Skin epidermis (tissue), 12 donors: ENCODE measurements around the gene IL20RB.
"Not testable (repeated sequence)": the region's sequence is repeated elsewhere in the genome, so short reads cannot be mapped to it uniquely, and the experiment has no call there.

Source experiments
- H3K27ac ChIP-seq, 21 experiments: fragments of 200-600 bp; sonication (generic) in 11 of 21; one replicate each; pipeline ENCODE4 v1.5.0; 2020; ENCODE audit warnings: mild to moderate bottlenecking in 3 of 21, inconsistent platforms in 2 of 21, moderate library complexity in 2 of 21
- H3K4me3 ChIP-seq, 7 experiments: fragments of 200-600 bp; sonication (generic) in 2 of 7; one replicate each; pipeline ENCODE4 v1.5.0; 2020; ENCODE audit warnings: inconsistent platforms in 2 of 7, mild to moderate bottlenecking in 2 of 7, moderate library complexity in 1 of 7

IL20RB gene

DNA sequence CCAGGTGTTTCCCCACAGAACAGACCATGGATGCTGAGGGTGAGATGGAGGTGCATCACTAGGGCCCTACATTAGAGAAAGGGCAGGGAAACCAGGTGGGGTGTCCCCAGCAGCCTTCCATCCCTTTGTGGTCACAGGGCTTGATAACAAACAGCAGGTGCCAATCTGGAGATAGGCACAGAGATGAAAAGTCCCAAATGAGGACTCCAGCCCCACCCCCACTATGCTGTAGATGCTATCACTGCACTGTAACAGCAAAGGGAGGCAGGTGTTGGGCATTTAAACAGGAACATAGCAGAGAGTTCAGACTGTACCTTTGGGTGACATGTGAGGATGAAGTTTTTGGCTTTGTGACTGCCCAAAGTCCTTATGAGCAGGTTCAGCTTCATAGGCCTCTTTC is 21.4 kb downstream of the IL20RB start:
- no peak overlapping the region for H3K4me3 ChIP-seq
- H3K27ac ChIP-seq = peak overlapping the region in 1 of 21 experiments; percentile 14

DNA sequence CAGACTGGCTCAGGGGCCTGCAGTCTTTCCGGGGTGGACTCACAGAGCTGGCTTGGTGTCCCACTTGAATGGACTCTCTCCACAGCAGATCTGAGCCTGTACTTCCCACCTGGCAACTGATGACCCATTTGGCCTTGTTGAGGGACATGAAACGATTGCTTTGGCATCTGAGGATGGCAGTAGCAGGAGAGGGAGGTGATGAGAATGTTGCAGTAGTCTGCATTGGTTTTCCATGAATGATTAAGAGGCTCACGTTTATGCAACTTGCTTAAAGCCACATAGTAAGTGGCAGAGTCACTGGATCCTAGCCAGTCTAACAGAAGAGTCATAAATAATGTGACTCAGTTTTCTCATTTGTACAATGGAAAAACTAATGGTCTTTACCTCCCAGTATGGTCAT is 21.9 kb downstream of the IL20RB start:
- H3K4me3 ChIP-seq = no peak overlapping the region
- H3K27ac ChIP-seq = peak overlapping the region in 1 of 21 experiments; percentile 14

DNA sequence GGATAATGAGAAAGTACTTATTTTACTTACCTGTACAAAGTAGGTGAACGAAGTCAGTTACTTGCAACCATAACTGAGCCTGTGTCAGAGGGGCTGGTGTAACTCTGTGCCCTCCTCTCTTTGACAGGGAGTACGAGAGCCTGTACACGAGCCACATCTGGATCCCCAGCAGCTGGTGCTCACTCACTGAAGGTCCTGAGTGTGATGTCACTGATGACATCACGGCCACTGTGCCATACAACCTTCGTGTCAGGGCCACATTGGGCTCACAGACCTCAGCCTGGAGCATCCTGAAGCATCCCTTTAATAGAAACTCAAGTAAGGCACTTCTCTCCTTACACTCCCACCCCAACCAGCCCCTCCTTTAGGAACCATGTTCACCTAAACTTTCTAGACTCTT is 24.2 kb downstream of the IL20RB start:
- no peak overlapping the region for H3K4me3 ChIP-seq

DNA sequence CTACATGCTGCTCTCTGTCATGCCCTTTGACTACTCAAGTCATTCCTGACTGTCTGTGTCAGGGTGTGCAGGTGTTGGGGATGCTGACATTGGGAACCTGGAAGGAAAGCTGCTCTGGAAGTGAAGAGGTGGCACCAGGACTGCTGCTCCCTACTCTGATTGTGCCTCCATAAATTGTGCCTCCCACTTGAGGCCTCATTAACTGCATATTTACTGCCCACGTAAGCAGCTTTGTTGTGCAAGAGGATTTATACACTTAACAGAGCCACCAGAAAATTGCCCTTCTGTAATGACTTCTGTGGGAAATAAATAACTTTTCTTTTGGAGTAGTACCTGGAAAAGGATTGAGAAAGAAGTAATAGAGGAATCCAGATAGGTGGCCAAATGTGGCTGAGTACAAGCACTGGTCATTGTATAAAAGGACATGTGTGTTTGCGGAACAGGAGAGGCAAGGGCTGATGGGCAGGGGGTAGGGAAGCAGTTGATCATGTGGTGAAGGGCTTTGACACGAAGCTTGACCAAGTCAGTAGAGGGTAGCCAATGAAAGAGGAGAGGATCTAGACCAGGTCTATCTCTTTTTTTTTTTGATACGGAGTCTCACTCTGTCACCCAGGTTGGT is 24.8 kb downstream of the IL20RB start:
- Histone ChIP-seq H3K4me3 (no peak overlapping the region), H3K27ac (peak overlapping the region in 1 of 21 experiments; percentile 57)

More for the DNA sequence above, 24.2 kb downstream of the IL20RB start:
- peak overlapping the region in 3 of 21 experiments; percentile 42 to 55 (median 49) for H3K27ac ChIP-seq

DNA sequence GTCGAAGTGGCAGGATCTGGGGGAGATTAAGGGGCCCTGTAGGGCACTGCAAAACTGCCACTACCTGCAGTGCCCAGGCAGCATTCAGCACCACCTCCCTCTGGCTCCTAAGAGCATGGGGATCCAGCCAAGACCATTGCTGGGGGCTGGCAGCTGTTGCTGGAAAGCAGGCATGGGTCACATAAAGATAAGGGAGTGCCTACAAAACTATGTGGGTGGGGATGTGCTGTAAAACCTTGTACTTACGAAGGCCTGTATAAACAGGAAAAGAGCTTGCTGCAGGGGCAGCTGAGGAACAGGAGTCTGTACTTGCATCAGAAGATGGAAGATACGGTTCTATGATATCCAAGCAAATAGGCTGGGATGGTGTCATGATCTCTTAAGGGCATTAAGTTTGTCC is 27.1 kb downstream of the IL20RB start:
- H3K27ac ChIP-seq = peak overlapping the region in 5 of 21 experiments; percentile 9 to 57 (median 35)
- H3K4me3 ChIP-seq = no peak overlapping the region

DNA sequence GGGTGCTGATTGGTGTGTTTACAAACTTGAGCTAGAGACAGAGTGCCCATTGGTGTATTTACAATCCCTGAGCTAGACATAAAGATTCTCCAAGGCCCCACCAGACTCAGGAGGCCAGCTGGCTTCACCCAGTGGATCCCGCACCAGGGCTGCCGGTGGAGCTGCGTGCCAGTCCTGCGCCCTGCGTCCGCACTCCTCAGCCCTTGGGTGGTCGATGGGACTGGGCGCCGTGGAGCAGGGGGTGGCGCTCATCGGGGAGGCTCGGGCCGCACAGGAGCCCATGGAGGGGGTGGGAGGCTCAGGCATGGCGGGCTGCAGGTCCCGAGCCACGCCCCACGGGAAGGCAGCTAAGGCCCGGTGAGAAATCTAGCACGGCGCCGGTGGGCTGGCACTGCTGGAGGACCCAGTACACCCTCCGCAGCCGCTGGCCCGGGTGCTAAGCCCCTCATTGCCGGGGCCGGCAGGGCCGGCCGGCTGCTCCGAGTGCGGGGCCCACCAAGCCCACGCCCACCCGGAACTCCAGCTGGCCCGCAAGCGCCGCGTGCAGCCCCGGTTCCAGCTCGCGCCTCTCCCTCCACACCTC is 29.7 kb downstream of the IL20RB start:
- not testable (repeated sequence) for H3K27ac ChIP-seq

DNA sequence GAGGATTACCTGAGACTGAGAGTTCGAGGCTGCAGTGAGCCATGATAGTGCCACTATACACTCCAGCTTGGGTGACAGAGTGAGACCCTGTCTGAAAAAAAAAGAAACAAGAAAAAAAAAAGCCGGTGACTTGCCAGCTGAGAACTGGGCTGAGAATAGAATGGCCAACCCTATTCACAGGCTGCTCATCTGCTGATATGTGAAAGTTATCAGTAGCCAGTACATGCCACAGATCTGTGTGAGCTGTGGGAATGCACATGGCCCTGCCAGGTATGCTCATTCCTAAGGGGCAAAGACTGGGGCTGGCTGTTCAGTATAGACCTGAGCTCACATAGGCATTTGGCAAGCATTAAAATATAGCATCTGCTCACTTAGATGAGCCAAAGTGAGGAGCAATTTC is 30.9 kb downstream of the IL20RB start:
- Histone ChIP-seq H3K4me3 (no peak overlapping the region), H3K27ac (peak overlapping the region in 1 of 21 experiments; percentile 8)

More for the DNA sequence above, 29.7 kb downstream of the IL20RB start:
- not testable (repeated sequence) for H3K4me3 ChIP-seq

DNA sequence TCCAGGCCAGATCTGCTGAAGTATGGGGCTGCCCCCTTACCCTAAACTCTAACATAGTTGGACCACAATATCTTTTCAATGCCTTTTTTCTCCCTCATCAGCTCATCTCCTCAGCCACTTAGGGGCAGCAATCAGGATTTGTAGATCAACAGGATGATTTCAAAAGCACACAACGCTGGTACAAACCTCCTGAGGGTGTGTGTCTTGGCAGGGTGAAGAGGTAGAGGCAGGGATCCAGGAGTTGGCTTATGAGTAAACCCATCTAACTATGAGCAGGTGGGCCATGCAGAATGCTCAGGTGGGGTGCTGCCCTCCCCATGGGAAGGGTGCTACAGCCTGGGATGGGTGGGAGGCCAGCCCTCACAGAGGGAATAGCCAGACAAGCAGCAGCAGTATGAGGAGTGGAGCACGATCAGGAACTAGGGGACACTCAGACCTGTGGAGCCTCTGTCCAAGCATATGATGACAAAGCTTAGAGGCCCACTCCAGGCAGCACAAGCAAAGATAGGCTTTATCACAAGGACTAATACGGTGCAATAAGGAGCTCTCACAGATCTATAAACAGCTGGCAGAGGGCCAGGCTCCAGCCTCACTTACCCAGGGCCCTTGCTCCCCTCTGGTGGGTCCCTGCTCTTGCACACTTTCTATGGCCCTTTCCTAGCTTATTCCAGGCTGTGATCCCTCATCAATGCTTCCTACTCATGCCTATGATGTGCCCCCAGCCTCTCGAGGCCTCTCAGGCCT is 32.2 kb downstream of the IL20RB start:
- H3K4me3 ChIP-seq = no peak overlapping the region
- H3K27ac ChIP-seq = peak overlapping the region in 12 of 21 experiments; percentile 5 to 78 (median 44)

DNA sequence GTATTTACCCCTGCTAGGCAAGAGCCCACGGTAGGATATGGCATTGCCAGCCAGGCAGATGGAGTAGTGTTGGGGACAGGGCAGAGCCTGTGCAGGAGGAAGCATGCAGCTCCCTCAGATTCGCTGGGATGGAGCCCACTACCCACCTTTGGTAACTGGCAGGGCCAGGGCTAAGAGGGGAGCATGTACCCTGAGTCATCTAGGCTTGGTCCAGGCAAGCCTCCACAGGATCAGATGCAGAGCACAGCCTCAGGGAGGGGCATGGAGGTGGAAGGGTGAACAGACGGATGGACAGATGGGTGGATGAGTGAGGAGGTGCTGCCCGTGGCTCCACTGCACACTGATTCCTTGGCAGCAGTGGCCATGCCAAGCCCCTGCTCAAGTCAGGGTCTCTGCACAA is 33.0 kb downstream of the IL20RB start:
- Histone ChIP-seq H3K4me3 (no peak overlapping the region), H3K27ac (peak overlapping the region in 12 of 21 experiments; percentile 5 to 78 (median 42))

DNA sequence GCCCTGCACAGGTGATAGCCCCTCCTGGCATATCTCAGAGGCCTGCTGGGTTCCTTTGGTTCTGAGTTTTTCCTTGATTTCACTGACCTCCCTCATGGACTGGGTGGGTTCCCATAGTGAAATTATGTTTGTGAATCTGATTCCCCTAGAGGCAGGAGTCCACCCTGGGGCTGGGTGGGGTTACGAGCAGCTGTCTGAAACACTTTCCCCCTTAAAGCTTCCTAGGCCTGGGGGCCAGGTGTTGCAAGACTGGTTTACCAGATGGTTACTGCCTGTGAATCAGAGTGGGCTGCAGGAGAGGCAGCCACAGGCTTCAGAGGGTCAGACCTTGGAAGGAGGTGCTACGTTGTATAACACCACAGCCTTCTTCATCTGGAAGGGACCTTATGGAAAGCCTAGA is 34.3 kb downstream of the IL20RB start:
- no peak overlapping the region for H3K4me3 ChIP-seq
- H3K27ac ChIP-seq = peak overlapping the region in 9 of 21 experiments; percentile 23 to 60 (median 35)

DNA sequence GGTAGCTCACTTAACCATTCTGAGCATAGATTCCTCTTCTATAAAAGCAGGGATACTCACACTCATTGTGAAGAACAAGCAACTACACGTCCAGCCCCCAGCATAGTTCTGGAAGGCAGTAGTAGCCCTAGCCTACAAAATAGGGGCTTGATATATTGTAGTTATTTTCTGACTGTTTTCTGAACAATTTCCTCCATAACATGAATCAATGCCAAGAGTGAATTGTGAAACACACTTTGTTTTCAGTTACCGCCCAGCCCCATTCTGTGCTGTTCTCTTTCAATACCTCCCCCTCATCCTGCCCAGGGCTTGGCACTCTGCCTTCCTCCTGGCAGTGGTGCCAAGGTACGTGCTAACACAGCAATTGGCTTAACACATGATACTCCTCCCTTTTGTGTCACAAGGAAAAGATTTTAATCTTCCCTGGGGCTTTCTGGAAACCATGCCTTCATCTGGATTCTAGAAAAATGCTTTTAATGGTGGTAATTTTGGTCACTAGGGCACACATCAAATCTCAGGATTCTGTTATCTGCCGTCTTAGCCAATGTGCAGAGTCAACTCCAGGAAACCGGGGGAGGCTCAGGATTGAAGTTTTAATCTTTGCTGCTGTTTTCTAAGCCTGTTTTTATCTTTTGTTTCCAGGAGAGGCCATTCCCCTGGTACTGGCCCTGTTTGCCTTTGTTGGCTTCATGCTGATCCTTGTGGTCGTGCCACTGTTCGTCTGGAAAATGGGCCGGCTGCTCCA is 37.2 kb downstream of the IL20RB start:
- peak overlapping the region in 20 of 21 experiments; percentile 54 to 94 (median 84) for H3K27ac ChIP-seq

DNA sequence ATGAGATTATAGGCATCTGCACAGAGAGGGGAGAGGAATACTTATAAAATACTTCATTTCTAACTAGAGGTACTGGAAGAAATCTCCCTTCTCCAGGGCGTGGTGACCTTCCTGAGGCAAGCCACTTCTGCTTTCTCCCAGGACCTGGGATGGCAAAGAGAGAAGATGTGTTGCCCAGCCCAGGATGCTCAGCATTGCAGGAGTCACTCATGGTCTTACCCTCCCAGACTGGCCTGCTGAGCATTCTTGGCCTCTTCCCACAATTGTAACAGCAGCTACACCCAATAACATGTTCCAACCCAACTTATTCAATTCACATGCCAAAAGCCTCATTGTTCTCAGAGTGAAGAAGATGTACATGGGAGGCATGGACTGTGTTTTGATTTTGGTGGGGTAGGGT is 37.9 kb downstream of the IL20RB start:
- H3K27ac ChIP-seq = peak overlapping the region in 20 of 21 experiments; percentile 54 to 94 (median 84)
- H3K4me3 ChIP-seq = no peak overlapping the region

More for the DNA sequence above, 37.2 kb downstream of the IL20RB start:
- H3K4me3 ChIP-seq = peak overlapping the region in 1 of 7 experiments; percentile 1

DNA sequence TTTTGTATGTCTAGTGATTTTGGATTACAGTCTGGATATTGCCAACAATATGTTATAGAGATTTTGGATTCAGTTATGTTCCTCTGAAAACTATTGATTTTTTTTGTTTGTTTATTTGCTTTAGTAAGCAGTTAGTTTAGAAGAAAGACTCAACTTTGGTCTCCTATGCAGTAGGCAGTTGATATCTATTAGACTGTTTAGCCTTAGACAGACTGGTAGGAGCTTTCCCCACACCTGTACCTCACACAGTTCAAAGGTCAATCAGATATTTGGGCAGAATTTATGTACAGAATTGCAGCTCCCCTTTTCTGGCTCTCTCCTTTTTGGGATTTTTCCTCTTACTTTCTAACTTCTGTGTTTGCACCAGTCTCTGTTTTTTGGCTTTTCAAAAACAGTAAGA is 42.3 kb downstream of the IL20RB start:
- Histone ChIP-seq H3K4me3 (no peak overlapping the region), H3K27ac (no peak overlapping the region)

DNA sequence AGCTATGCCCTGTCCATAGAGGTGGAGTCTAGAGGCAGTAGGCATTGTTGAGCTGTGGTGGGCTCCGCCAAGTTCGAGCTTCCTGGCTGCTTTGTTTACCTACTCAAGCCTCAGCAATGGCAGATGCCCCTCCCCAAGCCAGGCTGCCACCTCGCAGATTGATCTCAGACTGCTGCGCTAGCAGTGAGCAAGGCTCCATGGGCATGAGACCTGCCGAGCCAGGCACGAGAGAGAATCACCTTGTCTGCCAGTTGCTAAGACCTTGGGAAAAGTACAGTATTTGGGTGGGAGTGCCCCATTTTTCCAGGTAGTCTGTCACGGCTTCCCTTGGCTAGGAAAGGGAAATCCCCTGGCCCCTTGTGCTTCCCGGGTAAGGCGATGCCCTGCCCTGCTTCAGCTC is 49.6 kb downstream of the IL20RB start:
- H3K27ac ChIP-seq, H3K4me3 ChIP-seq: not testable (repeated sequence)

DNA sequence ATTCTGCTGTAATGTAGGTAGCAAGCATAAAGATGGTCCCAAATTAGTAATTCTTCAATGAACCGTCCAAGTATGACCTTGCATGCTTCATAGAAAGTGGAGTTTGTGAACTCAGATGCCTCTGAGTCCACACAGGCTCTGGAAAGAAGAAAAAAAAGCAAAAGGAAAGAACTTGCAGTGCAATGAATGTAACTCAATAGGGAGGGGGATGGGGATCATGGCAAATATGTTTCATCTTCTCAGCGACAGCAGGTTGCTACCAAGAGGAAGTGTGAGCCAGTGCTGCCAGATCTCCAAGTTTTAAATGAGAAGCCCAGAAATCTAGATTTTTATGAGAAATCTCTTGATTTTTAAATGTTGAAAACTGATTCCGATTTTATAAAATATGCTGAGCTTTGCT is 50.3 kb downstream of the IL20RB start:
- no peak overlapping the region for H3K27ac ChIP-seq
- no peak overlapping the region for H3K4me3 ChIP-seq

DNA sequence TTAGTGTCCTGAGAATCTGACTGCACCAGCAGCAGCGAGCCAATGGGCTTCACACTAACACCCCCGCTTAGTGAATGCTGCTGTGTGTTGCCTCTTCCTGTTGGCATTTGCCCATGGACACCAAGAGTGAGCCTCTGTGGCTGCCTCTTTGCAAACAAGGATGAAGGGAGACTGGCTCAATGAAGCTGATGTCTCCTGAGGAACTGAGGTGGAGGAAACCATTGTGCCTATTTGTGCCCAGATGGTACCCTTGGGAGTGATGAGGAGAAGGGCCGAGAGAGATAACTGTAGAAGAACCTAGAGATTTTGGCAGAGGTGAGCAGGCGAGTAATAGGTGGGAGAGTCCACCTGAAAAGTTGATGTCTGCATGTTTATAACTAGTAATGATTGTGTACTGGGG is 51.2 kb downstream of the IL20RB start:
- H3K27ac ChIP-seq = no peak overlapping the region
- H3K4me3 ChIP-seq = no peak overlapping the region

DNA sequence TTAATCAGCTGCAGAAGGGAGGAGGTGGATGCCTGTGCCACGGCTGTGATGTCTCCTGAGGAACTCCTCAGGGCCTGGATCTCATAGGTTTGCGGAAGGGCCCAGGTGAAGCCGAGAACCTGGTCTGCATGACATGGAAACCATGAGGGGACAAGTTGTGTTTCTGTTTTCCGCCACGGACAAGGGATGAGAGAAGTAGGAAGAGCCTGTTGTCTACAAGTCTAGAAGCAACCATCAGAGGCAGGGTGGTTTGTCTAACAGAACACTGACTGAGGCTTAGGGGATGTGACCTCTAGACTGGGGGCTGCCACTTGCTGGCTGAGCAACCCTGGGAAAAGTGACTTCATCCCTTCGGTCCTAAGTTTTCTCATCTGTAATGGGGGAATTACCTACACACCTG is 52.4 kb downstream of the IL20RB start:
- Histone ChIP-seq H3K27ac (no peak overlapping the region), H3K4me3 (no peak overlapping the region)

DNA sequence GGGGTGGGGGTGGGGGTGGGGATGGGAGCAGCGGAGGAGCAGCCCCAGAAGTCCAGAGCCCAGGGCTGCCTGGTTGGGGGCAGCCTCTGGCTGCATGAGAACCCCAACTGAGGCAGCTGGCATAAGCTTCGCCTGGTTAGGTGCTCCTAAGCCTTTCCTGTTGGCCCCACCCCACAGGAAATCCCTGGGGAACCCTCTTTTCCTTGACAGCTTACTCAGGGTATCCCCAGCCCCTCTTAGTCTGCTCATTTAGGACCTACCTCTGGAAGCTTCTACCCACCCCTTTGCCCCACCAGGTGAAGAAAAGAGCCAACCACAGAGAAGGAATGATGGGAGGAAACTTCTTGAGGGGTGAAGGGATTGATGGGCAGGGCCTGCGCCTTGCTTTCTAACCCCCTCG is 53.4 kb downstream of the IL20RB start:
- Histone ChIP-seq H3K4me3 (no peak overlapping the region), H3K27ac (peak overlapping the region in 2 of 21 experiments; percentile 56 to 60)

DNA sequence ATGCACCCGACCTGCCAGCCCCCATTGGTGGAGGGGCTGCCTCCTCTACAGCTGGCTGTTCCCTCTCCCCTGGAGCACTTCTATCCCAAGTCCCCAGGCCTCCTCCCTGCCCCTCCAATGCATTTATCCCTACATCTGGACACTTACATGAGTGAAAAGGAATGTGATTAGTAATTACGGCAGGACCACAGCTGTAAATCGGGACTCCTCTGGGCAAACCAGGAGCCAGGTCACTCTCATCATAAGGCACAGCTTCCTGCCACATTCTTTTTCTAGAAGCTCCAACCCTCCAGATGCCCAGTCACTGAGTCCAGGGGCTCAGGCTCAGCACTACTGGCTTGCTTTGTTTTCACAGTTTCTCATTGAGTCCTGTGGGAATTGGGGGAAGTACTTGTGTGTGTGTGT is 54.3 kb downstream of the IL20RB start:
- Histone ChIP-seq H3K27ac (peak overlapping the region in 7 of 21 experiments; percentile 7 to 60 (median 43)), H3K4me3 (no peak overlapping the region)
